Lower lobe of right lung (tissue), 2 donors: ENCODE results near the gene GPX1. TPM values are rescaled to one million over a fixed set of nuclear protein-coding genes. Genes with fewer than 3 reads are reported as not detected.
"Not testable (repeated sequence)": the region's sequence is repeated elsewhere in the genome, so short reads cannot be mapped to it uniquely, and the experiment has no call there.

ENCODE experiments used
- ATAC-seq, 2 donors: fragments of 200-7000 bp; cut with Tn5 transposase; one replicate each; pipeline ENCODE4 v1.9.1; 2020 to 2022; ENCODE audit warnings: mild to moderate bottlenecking in 2 of 2, moderate library complexity in 2 of 2
- DNase-seq: peaks from one replicate; pipeline ENCODE4 v3.0.0-alpha.2; 2020
- H3K27ac ChIP-seq: fragments of 200-600 bp; one replicate; pipeline ENCODE4 v1.8.0; 2022
- H3K27me3 ChIP-seq: fragments of 200-600 bp; one replicate; pipeline ENCODE4 v1.8.0; 2022; ENCODE audit warnings: low read depth
- H3K36me3 ChIP-seq: fragments of 200-600 bp; one replicate; pipeline ENCODE4 v1.8.0; 2022; ENCODE audit warnings: mild to moderate bottlenecking
- H3K4me1 ChIP-seq: fragments of 200-600 bp; one replicate; pipeline ENCODE4 v1.8.0; 2022
- H3K4me3 ChIP-seq: fragments of 200-600 bp; one replicate; pipeline ENCODE4 v1.8.0; 2022; ENCODE audit warnings: mild to moderate bottlenecking
- H3K9me3 ChIP-seq: fragments of 200-600 bp; one replicate; pipeline ENCODE4 v1.8.0; 2022
- CTCF ChIP-seq: fragments of 200-600 bp; IDR thresholded peaks from one replicate; pipeline ENCODE4 v1.8.0; 2022; ENCODE audit warnings: antibody characterized with exemption, mild to moderate bottlenecking
- intact Hi-C: fragments of 100-400 bp; cut with DNase I; formaldehyde crosslinking; loops from one replicate; pipeline ENCODE4 v1.11.0; 2022
- total RNA-seq: library from RNA; stranded (reverse); fragmentation: NEBNext Ultra II Directional; extraction: Animal tissue kit (Norgen Biotek cat#: 25700); gene quantifications from one replicate; pipeline ENCODE4 v1.2.1, GENCODE V29; 2021
- donor health status: DM: no; HTN: yes; CAD: no; lungs with severe emphysema.

Gene GPX1
- total RNA-seq, 1 donor from 2014 or later = 450 TPM

DNA sequence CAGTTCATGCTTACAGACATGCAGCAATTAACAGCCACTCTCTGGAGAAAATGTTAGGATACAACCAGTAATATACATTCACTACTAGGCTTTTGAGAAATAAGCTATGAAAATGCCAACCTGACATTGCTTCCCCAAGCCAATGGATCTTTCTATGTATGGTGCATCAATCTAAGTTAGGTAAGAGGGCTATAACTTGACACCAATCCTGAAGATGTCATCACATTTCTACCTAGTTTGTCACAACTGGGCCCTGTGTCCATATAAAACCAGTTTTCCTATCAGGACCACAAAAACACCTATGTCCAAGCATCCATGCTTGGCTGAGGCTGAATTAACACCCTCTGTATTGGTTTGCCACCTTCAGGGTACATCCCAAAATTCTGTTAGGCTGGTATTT lies 13.8 kb upstream of the GPX1 start:
- Histone ChIP-seq H3K27me3 (no peaks in the 10 kb centered on the region), H3K4me3 (no peak overlapping the region), H3K27ac (no peak overlapping the region), H3K4me1 (peaks cover 17% of the 10 kb centered on the region), H3K36me3 (peaks cover 82% of the 10 kb centered on the region), H3K9me3 (no peaks in the 10 kb centered on the region)
- TF ChIP-seq CTCF = no peak
- no peak for ATAC-seq
- DNase-seq = no peak
- intact Hi-C loops = no loop called here

GRCh38 chr3:49370585-49371290 lies 12.6 kb upstream of the GPX1 start:
- no peak for TF ChIP-seq CTCF
- DNase-seq = no peak
- no peak overlapping the region for H3K27ac ChIP-seq
- H3K9me3 ChIP-seq = no peaks in the 10 kb centered on the region
- peak in 1 of 2 donors; percentile 33 for ATAC-seq
- H3K4me1 ChIP-seq = peaks cover 14% of the 10 kb centered on the region
- intact Hi-C loops = no loop called here
- H3K27me3 ChIP-seq = no peaks in the 10 kb centered on the region
- H3K4me3 ChIP-seq = no peak overlapping the region
- peaks cover 94% of the 10 kb centered on the region for H3K36me3 ChIP-seq

DNA sequence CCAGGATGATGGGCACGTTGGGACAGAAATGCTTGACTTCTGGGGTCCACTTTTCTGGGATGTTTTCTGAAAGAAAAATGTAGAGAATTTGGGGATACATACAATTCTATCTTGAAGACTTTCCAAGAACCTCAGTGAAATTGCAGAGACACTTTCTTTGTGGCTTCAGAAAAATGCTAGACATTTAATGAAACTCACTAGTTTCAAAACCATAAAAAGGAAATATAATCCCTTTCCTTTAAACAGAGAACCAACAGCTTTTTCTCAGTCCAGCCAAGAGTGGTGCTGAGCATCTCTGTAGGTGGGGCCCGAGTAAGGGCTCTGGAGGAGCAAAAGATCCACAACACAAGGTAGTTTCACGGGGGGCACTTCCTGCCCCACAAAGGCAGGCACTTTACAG lies 4.4 kb upstream of the GPX1 start:
- Histone ChIP-seq H3K4me3 (no peak overlapping the region), H3K27me3 (no peaks in the 10 kb centered on the region), H3K9me3 (no peaks in the 10 kb centered on the region), H3K27ac (peak overlapping the region; percentile 15), H3K36me3 (peaks cover 84% of the 10 kb centered on the region), H3K4me1 (peaks cover 18% of the 10 kb centered on the region)
- TF ChIP-seq CTCF = no peak
- ATAC-seq (no peak), DNase-seq (no peak)
- intact Hi-C loops = no loop called here

DNA sequence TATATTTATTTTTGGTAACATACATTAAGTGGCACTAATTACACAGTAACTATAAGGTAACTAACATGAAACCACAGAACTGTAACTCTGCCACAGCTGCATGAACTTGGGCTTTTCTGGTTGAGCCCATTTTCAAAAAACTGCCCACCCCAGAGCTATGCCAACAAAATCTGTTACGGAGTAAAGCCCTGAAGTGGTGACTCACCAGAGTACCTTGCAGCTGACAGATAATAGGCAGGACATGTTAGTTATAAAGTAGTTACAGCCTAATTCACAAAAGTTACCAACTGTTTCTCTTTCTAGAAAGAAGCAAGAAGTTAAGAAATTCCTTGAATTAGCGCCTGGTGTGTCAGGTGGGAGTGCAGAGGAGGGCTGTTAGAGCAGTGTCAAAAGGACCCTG lies 1.5 kb upstream of the GPX1 start:
- DNase-seq (no peak), ATAC-seq (no peak)
- intact Hi-C loops = no loop called here
- Histone ChIP-seq H3K27ac (peak overlapping the region; percentile 95), H3K27me3 (no peaks in the 10 kb centered on the region), H3K4me3 (no peak overlapping the region), H3K36me3 (peaks cover 83% of the 10 kb centered on the region), H3K4me1 (peaks cover 41% of the 10 kb centered on the region), H3K9me3 (no peaks in the 10 kb centered on the region)
- no peak for TF ChIP-seq CTCF

DNA sequence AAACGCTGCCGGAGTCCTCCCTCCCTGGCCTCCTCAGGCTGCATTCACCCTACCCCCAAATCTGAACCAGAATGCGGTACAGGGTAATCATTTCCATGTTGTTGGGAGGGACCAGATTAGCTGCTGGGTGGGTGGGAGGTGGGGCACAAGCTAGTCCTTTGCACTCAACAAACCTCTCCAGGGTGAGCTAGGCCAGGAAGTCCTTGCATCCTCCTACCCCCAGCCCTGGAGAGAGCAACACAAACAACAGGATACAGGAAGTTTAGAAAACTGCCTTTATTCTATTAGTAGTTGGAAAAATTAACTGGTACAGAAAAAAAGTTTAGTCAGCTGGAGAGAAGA lies 702 bp upstream of the GPX1 start:
- ATAC-seq = peak in 1 of 2 donors; percentile 1
- DNase-seq = no peak
- H3K4me1 ChIP-seq = peaks cover 41% of the 10 kb centered on the region
- no peaks in the 10 kb centered on the region for H3K27me3 ChIP-seq
- H3K27ac ChIP-seq = peak overlapping the region; percentile 95
- H3K36me3 ChIP-seq = peaks cover 75% of the 10 kb centered on the region
- H3K9me3 ChIP-seq = no peaks in the 10 kb centered on the region
- H3K4me3 ChIP-seq = peak overlapping the region; percentile 84
- TF ChIP-seq CTCF = no peak
- intact Hi-C loops = no loop called here

GRCh38 chr3:49357443-49358216 lies 523 bp downstream of the GPX1 start:
- H3K27me3 ChIP-seq, intact Hi-C loops, H3K9me3 ChIP-seq: not testable (repeated sequence)
- Histone ChIP-seq H3K4me3 (peak overlapping the region; percentile 84), H3K36me3 (peaks cover 63% of the 10 kb centered on the region), H3K4me1 (peaks cover 41% of the 10 kb centered on the region), H3K27ac (peak overlapping the region; percentile 95)
- ATAC-seq (peak; percentile 62 to 66), DNase-seq (peak; percentile 78)

- DNase-seq, intact Hi-C loops, H3K9me3 ChIP-seq, H3K27me3 ChIP-seq: not testable (repeated sequence)
- peak overlapping the region; percentile 84 for H3K4me3 ChIP-seq
- peak overlapping the region; percentile 95 for H3K27ac ChIP-seq
- peaks cover 46% of the 10 kb centered on the region for H3K4me1 ChIP-seq
- peak in 1 of 2 donors; percentile 5 for ATAC-seq
- peaks cover 57% of the 10 kb centered on the region for H3K36me3 ChIP-seq
Observed at GRCh38 chr3:49357095-49357442, 1.1 kb downstream of the GPX1 start.
